ENCODE data around the gene SUGCT. TPM values are rescaled to one million over a fixed set of nuclear protein-coding genes. Genes with fewer than 3 reads are reported as not detected.
"Not testable (repeated sequence)": the region's sequence is repeated elsewhere in the genome, so short reads cannot be mapped to it uniquely, and the experiment has no call there.

Gene SUGCT
- total RNA-seq, 2 donors from 2014 or later = 10.3 to 18.6 TPM

DNA sequence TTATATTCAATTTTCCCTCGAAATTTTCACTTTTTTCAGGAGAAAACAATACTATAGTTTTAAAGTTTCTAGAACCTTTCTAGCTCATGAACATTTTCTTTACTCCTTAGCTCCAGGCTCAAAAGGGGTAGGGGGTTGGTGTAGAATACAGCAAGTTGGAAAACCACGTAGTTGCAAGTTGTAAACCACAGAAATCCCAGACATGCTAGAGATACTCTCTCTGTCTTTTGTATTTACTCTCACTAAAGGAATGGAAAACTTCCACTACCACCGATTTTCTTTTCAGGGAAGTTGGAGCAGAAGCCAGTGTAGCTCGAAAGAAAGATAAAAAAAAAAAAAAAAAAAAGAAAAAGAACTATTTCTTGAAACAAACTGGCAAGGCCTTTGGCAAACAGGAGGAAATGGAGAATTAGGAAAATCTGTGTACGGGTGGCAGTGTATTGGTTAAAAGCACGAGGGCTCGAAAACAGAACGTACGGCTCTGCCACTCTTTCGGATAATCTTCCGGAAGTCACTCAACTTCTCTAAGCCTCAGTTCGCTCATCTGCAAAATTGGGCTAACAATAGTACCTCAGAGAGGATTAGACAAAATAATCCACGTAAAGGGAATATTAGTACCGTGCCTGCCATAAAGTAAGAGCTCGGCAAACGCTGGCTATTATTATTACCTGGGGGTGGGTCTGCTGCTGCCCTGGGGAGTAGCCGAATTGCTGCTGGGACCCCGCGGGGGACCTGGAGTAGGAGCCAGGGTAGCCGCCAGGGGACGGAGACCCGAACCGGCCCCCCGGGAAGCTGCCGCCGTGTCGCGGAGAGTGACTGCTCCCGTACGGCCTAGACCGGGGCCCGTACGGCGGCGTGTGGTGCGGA, 1.0 kb upstream of the SUGCT start:
- ATAC-seq = peak; percentile 73
- intact Hi-C loops (cut with DNase I, micrococcal nuclease) = no loop called here
- DNase-seq = no peak

DNA sequence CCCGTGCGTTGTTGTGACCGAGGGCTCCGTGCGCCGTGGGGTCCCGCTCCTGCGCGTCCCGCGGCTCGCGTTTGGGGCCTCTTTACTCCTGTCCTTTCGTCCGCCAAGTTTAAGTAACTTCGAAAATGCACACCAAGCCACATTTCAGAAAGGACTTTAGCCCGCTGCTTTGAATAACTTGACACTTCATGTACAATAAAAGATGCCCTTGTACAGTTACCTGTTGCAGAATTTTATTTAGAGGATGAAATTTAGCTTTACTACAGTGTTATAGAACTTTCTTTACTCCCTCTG, 459 bp downstream of the SUGCT start:
- intact Hi-C loops (cut with DNase I, micrococcal nuclease) = no loop called here
- no peak for ATAC-seq
- DNase-seq = no peak

DNA sequence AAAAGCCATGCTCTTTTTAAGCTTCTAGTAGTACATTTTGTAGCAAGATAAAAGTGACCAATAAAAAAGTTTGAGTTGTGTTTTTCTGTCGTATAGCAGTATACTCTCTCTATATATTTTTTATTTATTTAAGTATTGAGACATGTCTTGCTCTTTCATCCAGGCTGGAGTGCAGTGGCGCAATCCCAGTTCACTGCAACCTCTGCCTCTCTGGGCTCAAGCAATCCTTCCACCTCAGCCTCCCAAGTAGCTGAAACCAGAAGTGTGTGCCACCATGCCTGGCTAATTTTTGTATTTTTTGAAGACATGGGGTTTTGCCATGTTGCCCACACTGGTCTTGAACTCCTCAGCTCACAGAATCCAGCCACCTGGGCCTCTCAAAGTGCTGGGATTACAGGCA, 2.8 kb downstream of the SUGCT start:
- ATAC-seq (no peak), DNase-seq (no peak)
- intact Hi-C loops (cut with DNase I, micrococcal nuclease) = no loop called here

DNA sequence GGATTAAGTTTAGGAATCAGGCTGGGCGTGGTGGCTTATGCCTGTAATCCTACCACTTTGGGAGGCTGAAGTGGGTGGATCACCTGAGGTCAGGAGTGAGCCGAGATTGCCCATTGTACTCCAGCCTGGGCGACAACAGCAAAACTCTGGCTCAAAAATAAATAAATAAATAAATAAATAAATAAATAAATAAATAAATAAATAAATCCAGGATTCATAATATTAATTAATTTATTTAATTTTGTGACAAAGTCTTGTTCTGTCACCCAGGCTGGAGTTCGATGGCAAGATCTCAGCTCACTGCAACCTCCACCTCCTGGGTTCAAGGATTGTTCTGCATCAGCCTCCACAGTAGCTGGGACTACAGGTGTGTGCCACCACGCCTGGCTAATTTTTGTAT, 4.2 kb downstream of the SUGCT start:
- intact Hi-C loops (cut with DNase I, micrococcal nuclease) = no loop called here
- ATAC-seq (no peak), DNase-seq (no peak)

DNA sequence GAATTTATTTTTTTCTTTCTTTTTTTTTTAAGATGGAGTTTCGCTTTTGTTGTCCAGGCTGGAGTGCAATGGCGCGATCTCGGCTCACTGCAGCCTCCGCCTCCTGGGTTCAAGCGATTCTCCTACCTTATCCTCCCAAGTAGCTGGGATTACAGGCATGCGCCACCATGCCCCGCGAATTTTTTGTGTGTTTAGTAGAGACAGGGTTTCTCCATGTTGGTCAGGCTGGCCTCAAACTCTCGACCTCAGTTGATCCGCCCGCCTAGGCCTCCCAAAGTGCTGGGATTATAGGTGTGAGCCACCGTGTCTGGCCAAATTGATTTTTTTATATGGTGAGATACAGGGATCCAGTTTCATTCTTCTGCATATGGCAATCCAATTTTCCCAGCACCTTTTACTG, 5.1 kb downstream of the SUGCT start:
- intact Hi-C loops (cut with DNase I, micrococcal nuclease); DNase-seq; ATAC-seq: not testable (repeated sequence)

DNA sequence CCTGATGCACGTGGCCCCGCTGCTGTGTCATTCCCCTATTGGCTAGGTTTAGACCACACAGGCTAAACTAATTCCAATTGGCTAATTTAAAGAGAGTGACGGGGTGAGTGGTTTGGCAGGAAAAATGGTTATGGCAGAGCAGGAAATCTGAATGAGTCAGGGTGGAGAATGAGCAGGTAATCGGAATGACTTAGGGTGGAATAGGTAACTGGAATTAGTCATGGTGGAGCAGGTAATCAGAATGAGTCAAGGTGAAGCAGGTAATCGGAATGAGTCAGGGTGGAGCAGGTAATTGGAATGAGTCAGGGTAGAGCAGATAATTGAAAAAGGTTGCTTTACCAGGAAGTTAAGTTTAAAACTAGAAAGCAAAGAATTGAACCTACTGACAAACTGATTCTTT, 7.1 kb downstream of the SUGCT start:
- intact Hi-C loops (cut with DNase I, micrococcal nuclease); DNase-seq: not testable (repeated sequence)
- ATAC-seq = peak; percentile 89

DNA sequence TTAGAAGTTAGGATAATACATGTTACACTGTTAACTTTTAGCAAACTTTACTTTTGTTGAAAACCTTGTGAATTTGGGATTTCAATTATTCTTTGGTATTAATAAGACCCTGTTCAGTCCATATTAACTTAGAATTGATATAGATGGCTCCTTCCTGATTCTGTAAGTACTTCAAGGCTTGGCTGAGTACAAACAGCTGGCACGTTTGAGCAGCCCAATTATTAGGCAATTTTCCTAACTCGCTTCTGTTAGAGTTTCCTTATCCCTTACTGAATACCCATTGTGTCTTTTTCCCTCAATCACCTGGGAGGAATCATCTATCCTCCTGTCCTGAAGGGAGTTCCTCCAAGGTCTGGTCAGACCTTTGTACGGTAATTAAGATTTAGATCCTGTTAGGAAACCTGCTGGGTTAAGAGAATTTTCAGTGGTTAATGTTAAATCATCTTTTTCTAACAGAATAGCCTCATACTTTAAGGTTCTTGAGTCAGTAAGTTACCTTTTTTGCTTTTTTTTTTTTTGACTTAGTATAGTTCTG, 10.9 kb downstream of the SUGCT start:
- DNase-seq; intact Hi-C loops (cut with DNase I, micrococcal nuclease): not testable (repeated sequence)
- peak; percentile 45 for ATAC-seq

DNA sequence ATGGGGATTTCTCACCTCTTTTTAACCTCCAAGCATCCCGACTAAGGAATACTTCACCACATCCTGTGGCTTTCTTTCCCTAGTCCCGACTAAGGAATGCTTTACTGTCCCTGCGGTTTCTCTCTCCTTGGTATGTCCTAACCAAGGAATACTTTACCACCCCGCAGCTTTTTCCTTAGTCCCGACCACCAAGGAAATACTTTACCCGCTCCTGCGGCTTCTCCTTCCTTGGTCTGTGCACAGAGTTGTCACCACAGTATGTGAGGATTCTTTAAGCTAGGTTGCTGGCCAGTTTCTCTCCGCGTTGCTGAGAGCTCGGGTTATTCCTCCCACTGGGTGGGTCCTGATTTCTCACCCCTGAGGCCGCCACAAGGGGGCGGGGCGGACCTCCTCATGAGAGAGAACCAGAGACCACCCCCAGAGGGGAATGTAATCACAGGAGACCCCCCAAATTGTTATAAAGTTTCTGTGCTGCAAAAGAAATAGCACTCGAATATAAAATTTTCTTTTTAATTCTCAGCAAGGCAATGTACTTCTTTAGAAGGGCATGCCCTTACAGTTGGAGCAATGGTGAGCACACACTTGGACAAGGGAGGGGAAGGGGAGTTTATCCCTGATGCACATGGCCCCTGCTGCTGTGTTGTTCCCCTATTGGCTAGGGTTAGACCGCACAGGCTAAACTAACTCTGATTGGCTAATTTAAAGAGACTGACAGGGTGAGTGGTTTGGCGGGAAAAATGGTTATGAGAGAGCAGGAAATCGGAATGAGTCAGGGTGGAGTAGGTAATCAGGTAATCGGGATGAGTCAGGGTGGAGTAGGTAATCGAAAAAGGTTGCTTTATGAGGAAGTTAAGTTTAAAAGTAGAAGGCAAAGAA, 12.8 kb downstream of the SUGCT start:
- intact Hi-C loops (cut with DNase I, micrococcal nuclease) = no loop called here
- DNase-seq = no peak
- ATAC-seq = no peak

DNA sequence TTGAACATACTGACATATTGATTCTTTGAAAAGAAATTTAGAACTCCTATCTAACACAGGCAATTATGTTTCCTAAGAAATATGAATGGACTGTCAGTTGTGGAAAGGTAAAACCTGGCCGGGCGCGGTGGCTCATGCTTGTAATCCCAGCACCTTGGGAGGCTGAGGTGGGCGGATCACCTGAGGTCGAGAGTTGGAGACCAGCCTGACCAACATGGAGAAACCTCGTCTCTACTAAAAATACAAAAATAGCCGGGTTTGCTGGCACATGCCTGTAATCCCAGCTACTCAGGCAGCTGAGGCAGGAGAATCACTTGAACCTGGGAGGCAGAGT, 13.4 kb downstream of the SUGCT start:
- DNase-seq; intact Hi-C loops (cut with DNase I, micrococcal nuclease); ATAC-seq: not testable (repeated sequence)

DNA sequence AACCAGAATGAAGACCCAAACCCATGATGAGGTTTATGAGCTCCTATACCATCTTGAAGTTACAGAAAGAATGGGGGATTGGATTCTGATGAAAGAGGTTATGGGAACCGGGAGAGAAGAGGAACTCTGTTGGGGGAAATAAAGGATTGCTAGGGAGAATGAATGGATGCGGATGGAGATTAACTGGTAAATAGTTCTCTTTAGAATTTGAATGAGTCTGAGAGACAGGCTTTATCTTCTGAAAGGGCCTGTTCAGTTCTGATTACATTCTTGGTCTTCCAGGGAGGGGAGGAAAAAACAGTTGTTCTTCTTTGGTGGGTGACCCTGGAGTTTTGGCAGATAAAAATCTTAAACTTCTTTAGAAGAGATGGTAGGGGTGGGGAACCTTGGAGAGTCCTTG, 13.9 kb downstream of the SUGCT start:
- intact Hi-C loops (cut with DNase I, micrococcal nuclease) = no loop called here
- no peak for DNase-seq
- no peak for ATAC-seq

DNA sequence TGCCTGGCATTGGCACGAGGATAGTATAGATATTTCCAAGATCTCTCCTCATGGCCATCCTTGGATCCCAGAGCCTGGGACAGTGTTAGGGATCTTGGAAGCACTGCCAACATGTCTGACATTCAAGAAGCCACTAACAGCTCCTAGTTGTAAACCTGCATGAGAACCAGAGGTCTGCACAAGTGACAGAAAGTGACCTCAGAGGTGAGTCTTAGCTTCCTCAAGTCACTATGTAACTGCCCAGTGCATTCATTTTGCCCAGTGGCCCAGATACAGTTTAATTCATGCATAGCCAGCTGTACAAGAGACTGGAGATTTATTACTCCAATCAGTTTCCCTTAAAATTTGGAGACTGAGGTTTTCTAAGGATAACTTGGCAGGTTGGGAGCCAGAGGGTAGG, 16.7 kb downstream of the SUGCT start:
- DNase-seq = no peak
- intact Hi-C loops (cut with DNase I, micrococcal nuclease) = no loop called here
- peak; percentile 60 for ATAC-seq

DNA sequence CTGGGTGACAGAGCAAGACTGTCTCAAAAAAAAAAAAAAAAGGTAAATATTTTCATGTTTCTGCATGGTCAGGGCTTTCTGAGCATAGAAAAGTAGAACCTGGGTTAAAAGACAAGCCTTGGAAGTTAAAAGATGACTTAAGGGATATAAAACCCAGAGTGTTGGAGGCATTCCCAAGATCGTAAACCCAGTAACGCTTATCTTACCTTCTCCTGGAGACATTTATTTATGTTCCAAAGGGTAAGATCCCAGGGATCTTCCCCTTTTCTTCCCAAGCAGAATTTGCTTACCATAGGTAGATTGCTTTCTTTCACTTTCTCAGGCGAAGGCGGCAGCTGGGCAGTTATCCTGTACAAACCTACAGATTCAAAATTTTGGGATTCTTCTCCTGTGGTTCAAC, 22.2 kb downstream of the SUGCT start:
- intact Hi-C loops (cut with DNase I, micrococcal nuclease) = no loop called here
- peak in 1 of 2 donors; percentile 31 for DNase-seq
- ATAC-seq = peak; percentile 97

DNA sequence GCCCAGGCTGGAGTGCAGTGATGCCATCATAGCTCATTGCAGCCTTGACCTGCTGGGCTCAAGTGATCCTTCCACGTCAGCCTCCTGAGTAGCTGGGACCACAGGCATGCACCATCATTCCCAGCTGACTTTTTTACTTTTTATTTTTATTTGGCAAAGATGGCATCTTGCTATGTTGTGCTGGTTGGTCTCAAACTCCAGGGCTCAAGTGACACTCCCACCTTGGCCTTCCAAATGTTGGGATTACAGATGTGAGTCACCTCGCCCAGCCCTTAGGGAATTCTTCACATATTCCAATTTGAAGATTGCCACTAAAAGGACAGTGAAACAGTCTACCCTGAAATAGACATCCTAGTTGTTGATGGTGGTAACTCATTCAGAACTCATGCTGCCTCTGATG, 27.7 kb downstream of the SUGCT start:
- intact Hi-C loops (cut with DNase I, micrococcal nuclease) = no loop called here
- ATAC-seq (no peak), DNase-seq (no peak)

DNA sequence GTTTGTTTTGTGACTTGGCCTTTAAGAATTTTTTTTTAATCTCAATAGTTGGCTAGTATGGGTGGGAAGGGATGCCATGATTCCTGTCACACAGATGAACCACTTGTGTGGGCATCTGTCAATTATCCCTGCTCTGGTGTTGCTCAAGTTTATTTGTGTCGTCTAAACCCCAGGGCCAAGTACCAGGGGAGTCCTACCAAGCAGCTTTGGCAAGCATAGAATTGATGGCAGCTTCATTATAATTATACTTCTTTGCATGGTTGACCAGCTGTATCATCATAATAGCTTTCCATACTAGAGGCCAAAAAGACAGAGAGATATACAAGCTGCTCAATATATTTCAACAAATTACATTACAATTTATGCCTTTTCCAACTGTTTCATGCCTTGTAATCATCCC, 30.4 kb downstream of the SUGCT start:
- DNase-seq = no peak
- intact Hi-C loops (cut with DNase I, micrococcal nuclease) = no loop called here

DNA sequence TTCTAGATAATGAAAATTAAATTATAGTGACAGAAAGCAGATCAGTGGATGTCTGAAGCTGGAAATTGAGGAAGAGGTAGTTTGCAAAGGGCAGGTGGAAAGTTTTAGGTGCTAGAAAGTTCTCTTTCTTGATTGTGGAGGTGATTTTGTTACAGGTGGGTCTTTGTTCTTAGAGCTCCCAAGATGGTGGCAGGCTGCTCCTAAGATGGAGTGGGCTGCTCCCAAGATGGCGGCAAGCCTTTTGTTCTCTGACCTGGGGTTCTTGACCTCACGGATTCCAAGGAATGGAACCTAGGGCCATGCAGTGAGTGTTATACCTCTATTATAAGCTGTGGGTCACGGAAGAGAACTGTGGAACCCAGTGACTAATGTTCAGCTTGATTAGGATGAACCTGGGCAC, 32.5 kb downstream of the SUGCT start:
- intact Hi-C loops (cut with DNase I, micrococcal nuclease) = no loop called here

More for the DNA sequence above, 30.4 kb downstream of the SUGCT start:
- no peak for ATAC-seq

DNA sequence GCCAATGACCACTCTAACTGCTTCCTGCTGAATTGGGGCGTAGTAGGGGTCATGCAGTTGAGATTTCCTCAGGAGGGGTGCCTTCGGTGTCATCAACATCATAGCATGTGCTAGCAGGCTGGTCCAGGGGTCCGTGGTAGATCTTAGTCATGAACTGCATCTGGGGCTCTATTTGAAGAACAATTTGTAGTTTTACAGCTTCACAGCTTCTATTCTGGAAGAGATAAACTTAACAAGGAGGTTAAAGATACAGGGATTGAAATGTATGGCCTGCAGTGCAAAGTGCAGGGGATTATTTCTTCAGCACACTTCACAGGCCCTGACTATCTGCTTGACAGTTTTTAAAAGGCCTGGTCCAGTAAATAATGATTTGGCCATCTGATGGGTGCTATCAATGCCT, 33.5 kb downstream of the SUGCT start:
- intact Hi-C loops (cut with DNase I, micrococcal nuclease); DNase-seq; ATAC-seq: not testable (repeated sequence)

More for the DNA sequence above, 32.5 kb downstream of the SUGCT start:
- ATAC-seq = no peak
- DNase-seq = no peak

DNA sequence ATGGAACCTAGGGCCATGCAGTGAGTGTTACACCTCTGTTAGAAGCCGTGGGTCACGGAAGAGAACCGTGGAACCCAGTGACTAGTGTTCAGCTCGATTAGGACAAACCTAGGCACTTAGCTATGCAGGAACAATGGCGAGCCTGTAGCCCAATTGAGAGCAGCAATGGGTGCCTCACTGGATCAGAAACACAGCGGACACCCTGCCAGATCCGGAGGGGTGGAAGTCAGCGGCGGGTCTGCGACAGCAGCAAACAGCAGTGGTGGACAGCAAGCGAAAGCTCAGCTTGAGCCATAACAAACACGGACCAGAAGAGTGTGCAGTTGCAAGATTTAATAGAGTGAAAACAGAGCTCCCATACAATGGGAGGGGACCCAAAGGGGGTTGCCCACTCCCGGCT, 38.3 kb downstream of the SUGCT start:
- DNase-seq; ATAC-seq; intact Hi-C loops (cut with DNase I, micrococcal nuclease): not testable (repeated sequence)

DNA sequence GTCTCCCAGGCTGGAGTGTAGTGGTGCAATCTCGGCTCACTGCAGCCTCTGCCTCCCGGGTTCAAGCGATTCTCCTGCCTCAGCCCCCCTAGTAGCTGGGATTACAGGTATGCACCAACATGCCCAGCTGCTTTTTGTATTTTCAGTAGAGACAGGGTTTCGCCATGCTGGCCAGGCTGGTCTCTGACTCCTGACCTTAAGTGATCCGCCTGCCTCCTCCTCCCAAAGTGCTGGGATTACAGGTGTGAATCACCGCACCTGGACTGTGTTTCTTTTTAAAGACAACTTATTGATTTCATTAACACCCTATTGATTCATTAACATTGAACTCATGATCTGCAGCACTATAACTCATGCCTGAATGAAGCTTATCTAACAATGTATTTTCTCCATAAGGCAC, 40.5 kb downstream of the SUGCT start:
- intact Hi-C loops (cut with DNase I, micrococcal nuclease); ATAC-seq: not testable (repeated sequence)

DNA sequence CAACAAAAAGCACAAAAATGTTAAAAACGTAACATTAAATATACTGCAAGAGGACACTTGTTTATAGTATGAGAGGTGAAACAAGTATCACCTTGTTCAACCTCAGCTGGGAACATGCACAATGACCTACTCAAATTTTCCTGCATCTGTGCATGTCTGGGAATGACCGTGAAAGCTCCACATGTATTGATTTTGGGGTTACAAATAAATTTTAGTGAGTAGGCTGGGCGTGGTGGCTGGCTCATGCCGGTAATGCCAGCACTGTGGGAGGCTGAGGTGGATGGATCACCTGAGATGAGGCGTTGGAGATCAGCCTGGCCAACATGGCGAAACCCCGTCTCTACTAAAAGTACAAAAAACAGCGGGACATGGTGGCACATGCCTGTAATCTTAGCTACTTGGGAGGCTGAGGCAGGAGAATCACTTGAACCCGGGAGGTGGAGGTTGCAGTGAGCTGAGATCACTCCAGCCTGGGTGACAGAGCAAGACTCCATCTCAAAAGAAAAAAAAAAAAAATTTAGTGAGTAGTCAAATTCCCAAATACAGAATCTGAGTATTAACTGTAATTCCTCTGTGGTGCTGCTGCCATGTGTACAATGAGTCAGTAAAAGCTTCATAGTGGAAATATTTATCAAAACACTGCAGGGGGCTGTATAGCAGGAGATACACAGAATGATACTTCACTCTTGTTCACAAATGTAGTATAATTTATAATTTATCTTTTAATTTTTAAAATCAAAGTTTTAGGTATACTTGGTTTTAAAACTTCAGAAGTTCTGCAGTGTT, 41.1 kb downstream of the SUGCT start:
- no peak for ATAC-seq
- intact Hi-C loops (cut with DNase I, micrococcal nuclease) = no loop called here

More for the DNA sequence above, 40.5 kb downstream of the SUGCT start:
- DNase-seq = not testable (repeated sequence)

More for the DNA sequence above, 41.1 kb downstream of the SUGCT start:
- no peak for DNase-seq

Data from left colon (tissue), 2 donors.